DND-41 (cell line): ENCODE measurements around the gene NOC2L.

Source experiments
- ATAC-seq: fragments of 200-7000 bp; cut with Tn5 transposase; 3 replicates; pipeline ENCODE4 v1.9.1; 2021; ENCODE audit warnings: low read depth; ENCODE audit not compliant: insufficient read depth
- DNase-seq: peaks from one replicate; pipeline ENCODE4 v3.0.0-alpha.2; 2020
- H2AFZ ChIP-seq: 2 replicates; pipeline ENCODE4 v1.6.0; 2012; ENCODE audit warnings: low read depth, low read length
- H3K27ac ChIP-seq: 2 replicates; pipeline ENCODE4 v1.5.1; 2012; ENCODE audit warnings: low read length, inconsistent platforms
- H3K27me3 ChIP-seq: fragments of 200-600 bp; sonication (generic); 2 replicates; pipeline ENCODE4 v1.6.0; 2012; ENCODE audit warnings: low read length, mild to moderate bottlenecking, inconsistent platforms; ENCODE audit not compliant: insufficient read depth, poor library complexity
- H3K36me3 ChIP-seq: 2 replicates; pipeline ENCODE4 v1.5.1; 2012; ENCODE audit warnings: low read length, inconsistent platforms; ENCODE audit not compliant: insufficient read depth
- H3K4me1 ChIP-seq: 2 replicates; pipeline ENCODE4 v1.5.1; 2012; ENCODE audit warnings: mild to moderate bottlenecking, low read length; ENCODE audit not compliant: insufficient read depth
- H3K4me2 ChIP-seq: 2 replicates; pipeline ENCODE4 v1.6.0; 2012; ENCODE audit warnings: mild to moderate bottlenecking, moderate library complexity, low read length, inconsistent platforms; ENCODE audit not compliant: insufficient read depth
- H3K4me3 ChIP-seq, 2 experiments: fragments of 200-600 bp in 1 of 2; shearing (Covaris generic) in 1 of 2; 2 replicates each; pipeline ENCODE4 v1.5.1; 2012 to 2016; ENCODE audit warnings: inconsistent platforms in 2 of 2, low read length in 2 of 2, mild to moderate bottlenecking in 2 of 2, low read depth in 1 of 2, moderate library complexity in 1 of 2
- H3K79me2 ChIP-seq: 2 replicates; pipeline ENCODE4 v1.6.0; 2012; ENCODE audit warnings: low read length, inconsistent platforms; ENCODE audit not compliant: insufficient read depth
- H3K9ac ChIP-seq: 2 replicates; pipeline ENCODE4 v1.6.0; 2012; ENCODE audit warnings: low read depth, mild to moderate bottlenecking, inconsistent platforms, low read length, moderate library complexity
- H3K9me3 ChIP-seq: 2 replicates; pipeline ENCODE4 v1.5.1; 2012; ENCODE audit warnings: low read length, moderate library complexity, mild to moderate bottlenecking, inconsistent platforms; ENCODE audit not compliant: insufficient read depth, severe bottlenecking
- H4K20me1 ChIP-seq: 2 replicates; pipeline ENCODE4 v1.6.0; 2012; ENCODE audit warnings: low read length; ENCODE audit not compliant: insufficient read depth
- EZH2 ChIP-seq: IDR thresholded peaks from 3 replicates; pipeline ENCODE4 v1.6.1; 2012; ENCODE audit warnings: borderline replicate concordance, low read depth, mild to moderate bottlenecking, moderate library complexity, low read length, inconsistent platforms; ENCODE audit not compliant: severe bottlenecking
- TF ChIP-seq, protein P1 (sequence below): IDR thresholded peaks from 2 replicates; pipeline ENCODE4 v1.5.1; 2012; ENCODE audit warnings: borderline replicate concordance, low read length, moderate library complexity, mild to moderate bottlenecking; ENCODE audit not compliant: poor library complexity, severe bottlenecking; ENCODE audit errors: extremely low read depth

Gene NOC2L

DNA sequence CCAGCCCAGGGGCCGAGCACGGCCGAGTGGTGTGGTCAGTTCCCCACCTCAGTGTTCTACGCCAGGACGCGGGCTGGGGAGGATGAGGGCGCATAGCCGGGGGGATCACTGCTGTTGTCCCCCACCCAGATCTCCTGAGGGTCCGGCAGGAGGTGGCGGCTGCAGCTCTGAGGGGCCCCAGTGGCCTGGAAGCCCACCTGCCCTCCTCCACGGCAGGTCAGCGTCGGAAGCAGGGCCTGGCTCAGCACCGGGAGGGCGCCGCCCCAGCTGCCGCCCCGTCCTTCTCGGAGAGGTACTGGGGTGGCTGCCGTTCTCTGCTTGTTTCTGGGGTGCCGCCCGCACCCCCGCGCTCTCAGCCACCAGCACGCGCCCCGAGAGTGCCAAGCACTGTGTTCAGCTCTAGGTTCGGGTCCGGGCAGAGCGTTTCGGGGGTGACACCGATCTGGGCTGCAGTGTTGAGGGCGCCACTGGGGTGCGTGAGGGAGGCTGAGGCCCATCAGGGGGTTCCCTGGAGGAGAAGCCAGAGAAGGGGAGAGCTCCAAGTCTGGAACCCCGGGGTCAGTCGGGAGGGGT is 18.0 kb downstream of the NOC2L start:
- Histone ChIP-seq H3K9ac (no peak overlapping the region), H3K27ac (no peak overlapping the region), H3K79me2 (no peaks in the 10 kb centered on the region), H3K27me3 (peaks cover 41% of the 10 kb centered on the region), H3K9me3 (peaks cover 1% of the 10 kb centered on the region), H4K20me1 (peaks cover 44% of the 10 kb centered on the region), H3K4me3 (0 out of 4 replicates have a peak overlapping the region, but pooled peaks of 1 of the 2 experiments have one; percentile 3), H3K4me2 (peak overlapping the region; percentile 57), H2AFZ (no peak overlapping the region), H3K4me1 (peaks cover 17% of the 10 kb centered on the region), H3K36me3 (peaks cover 15% of the 10 kb centered on the region)
- DNase-seq, result no peak
- ATAC-seq, result peak; percentile 2; the same call in 1 of the 3 replicates
- TF ChIP-seq EZH2, result no peak
- TF ChIP-seq, protein P1, sequence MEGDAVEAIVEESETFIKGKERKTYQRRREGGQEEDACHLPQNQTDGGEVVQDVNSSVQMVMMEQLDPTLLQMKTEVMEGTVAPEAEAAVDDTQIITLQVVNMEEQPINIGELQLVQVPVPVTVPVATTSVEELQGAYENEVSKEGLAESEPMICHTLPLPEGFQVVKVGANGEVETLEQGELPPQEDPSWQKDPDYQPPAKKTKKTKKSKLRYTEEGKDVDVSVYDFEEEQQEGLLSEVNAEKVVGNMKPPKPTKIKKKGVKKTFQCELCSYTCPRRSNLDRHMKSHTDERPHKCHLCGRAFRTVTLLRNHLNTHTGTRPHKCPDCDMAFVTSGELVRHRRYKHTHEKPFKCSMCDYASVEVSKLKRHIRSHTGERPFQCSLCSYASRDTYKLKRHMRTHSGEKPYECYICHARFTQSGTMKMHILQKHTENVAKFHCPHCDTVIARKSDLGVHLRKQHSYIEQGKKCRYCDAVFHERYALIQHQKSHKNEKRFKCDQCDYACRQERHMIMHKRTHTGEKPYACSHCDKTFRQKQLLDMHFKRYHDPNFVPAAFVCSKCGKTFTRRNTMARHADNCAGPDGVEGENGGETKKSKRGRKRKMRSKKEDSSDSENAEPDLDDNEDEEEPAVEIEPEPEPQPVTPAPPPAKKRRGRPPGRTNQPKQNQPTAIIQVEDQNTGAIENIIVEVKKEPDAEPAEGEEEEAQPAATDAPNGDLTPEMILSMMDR, result no peak

DNA sequence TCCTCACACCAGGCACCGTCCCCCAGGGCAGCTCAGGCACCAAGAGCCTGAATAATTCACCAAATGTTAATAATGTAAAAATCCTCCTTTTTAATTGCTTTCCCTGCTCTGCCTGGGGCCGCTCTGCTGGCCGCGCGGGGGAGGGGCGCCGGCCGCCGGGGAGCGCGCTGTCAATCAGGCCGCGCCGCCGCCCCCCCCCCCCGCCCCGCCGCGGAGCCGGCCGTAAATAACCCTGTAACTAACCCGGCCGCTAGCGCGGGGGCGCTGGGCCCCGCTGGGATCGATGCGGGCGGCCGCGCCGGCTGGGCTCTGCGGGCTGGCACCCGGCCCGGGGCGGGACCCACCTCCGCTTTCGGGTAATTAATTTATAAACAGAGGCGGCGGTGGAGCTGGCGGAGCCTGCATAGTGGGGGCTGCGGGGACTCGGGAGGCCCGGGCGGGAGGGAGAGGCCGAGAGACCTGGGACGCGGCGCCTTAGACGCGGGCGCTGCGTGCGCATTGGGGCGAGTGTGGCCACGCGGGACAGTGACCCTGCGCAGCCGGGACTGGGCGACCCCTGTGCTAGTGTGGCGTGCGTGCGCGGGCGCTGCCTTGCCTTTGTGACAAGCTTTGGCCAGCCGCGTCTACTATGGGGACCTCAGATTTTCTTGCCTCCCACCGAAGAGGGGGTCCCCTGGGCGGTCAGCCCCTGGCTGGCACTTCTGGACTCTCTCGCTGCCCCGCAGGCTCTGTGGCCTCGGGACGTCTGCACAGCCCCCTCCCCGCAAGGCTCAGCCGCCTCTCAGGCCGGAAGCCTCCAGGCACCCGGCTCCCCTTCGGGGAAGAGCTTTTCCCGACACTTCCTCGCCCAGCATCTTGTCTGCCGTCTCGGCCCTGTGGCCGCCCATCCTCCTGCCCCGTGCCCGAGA is 18.7 kb downstream of the NOC2L start:
- Histone ChIP-seq H3K9ac (peak overlapping the region; percentile 7; the same call in 1 of the 2 replicates), H3K4me1 (peaks cover 17% of the 10 kb centered on the region), H3K9me3 (peaks cover 1% of the 10 kb centered on the region), H3K79me2 (no peaks in the 10 kb centered on the region), H3K27ac (no peak overlapping the region), H3K4me3 (peak overlapping the region in 1 of 2 experiments; percentile 38; a peak in 1 of 4 replicates), H3K27me3 (peaks cover 41% of the 10 kb centered on the region), H3K4me2 (peak overlapping the region; percentile 57), H4K20me1 (peaks cover 44% of the 10 kb centered on the region), H2AFZ (no peak overlapping the region), H3K36me3 (peaks cover 8% of the 10 kb centered on the region)
- ATAC-seq (peak; percentile 52), DNase-seq (peak; percentile 35)
- TF ChIP-seq, protein P1, result no peak
- peak; percentile 100 for TF ChIP-seq EZH2

DNA sequence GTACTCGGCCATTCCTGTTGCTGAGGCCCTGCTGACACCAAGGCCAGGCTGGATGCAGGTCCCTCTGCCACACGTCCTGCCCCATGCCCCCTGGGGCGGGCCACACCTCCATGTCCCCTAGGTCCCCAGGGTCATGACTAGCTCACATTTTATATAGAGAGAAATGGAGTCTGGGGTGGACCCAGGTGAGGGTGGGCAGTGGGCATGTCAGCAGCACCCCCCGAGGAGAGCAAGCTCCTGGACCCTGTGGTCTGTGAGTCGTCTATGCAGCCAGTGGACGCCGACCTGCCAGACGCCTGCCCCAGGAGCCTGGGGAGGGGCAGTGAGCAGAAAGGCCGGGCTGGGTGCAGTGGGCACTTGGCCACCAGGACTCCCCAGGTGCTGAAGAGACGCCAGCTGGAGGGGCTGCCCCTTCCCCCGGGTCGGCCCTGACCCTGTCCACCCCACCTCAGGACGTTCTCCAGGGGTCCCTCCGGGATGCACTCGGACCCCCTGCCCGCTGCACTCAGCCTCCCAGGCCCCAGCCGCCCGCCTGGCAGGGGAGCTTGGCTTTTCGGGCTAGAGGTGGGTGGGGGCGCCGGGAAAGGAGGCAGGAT is 19.4 kb downstream of the NOC2L start:
- no peak for DNase-seq
- no peak for ATAC-seq
- Histone ChIP-seq H3K4me1 (peaks cover 17% of the 10 kb centered on the region), H3K9ac (no peak overlapping the region; the same call in 1 of the 2 replicates), H3K27ac (no peak overlapping the region), H3K79me2 (no peaks in the 10 kb centered on the region), H3K4me3 (no peak overlapping the region), H3K9me3 (peaks cover 1% of the 10 kb centered on the region), H3K4me2 (peak overlapping the region; percentile 57), H2AFZ (no peak overlapping the region), H3K27me3 (peaks cover 41% of the 10 kb centered on the region), H4K20me1 (peaks cover 44% of the 10 kb centered on the region), H3K36me3 (0 out of 2 replicates have a peak, but pooled peaks cover under 1% of the 10 kb centered on the region)
- peak; percentile 61 for TF ChIP-seq EZH2
- TF ChIP-seq, protein P1, result no peak
